HepG2 (cell line): ENCODE results near the gene UGT1A3. TPM values are rescaled to one million over a fixed set of nuclear protein-coding genes. Genes with fewer than 3 reads are reported as not detected.
A peak's percentile ranks its signal among the peaks of the same experiment; 100 is the strongest.

Experiments
- BCL3 ChIP-seq: sonication (generic); formaldehyde crosslinking; IDR thresholded peaks from 2 replicates; pipeline ENCODE4 v1.5.1; 2020; ENCODE audit warnings: mild to moderate bottlenecking, missing genetic modification reagents, moderate library complexity
- CENPT ChIP-seq: sonication (generic); formaldehyde crosslinking; IDR thresholded peaks from 2 replicates; pipeline ENCODE4 v1.8.0; 2022; ENCODE audit warnings: low read depth, mild to moderate bottlenecking, moderate library complexity, missing genetic modification reagents
- ESRRA ChIP-seq: sonication (generic); formaldehyde crosslinking; IDR thresholded peaks from 2 replicates; pipeline ENCODE4 v1.5.1; 2020; ENCODE audit warnings: mild to moderate bottlenecking, low read depth, missing genetic modification reagents
- IKZF5 ChIP-seq: IDR thresholded peaks from 2 replicates; pipeline ENCODE4 v1.6.1; 2018; ENCODE audit warnings: missing genetic modification reagents, mild to moderate bottlenecking, missing compliant biosample characterization
- KDM1A ChIP-seq: IDR thresholded peaks from 2 replicates; pipeline ENCODE4 v1.6.1; 2016; ENCODE audit warnings: missing compliant biosample characterization
- NAIF1 ChIP-seq: sonication (generic); formaldehyde crosslinking; IDR thresholded peaks from 2 replicates; pipeline ENCODE4 v1.5.0; 2020; ENCODE audit warnings: mild to moderate bottlenecking, missing genetic modification reagents, borderline replicate concordance
- REST ChIP-seq, 2 experiments: IDR thresholded peaks; 2 replicates each; pipeline ENCODE4 v1.6.1; 2011 to 2012; ENCODE audit warnings: low read length in 2 of 2, borderline replicate concordance in 1 of 2, low read depth in 1 of 2, mild to moderate bottlenecking in 1 of 2, moderate library complexity in 1 of 2
- ZBTB43 ChIP-seq: sonication (generic); formaldehyde crosslinking; conservative IDR thresholded peaks from 2 replicates; pipeline ENCODE4 v1.4.0; 2020; ENCODE audit warnings: missing genetic modification reagents
- ZFY ChIP-seq: sonication (generic); formaldehyde crosslinking; IDR thresholded peaks from 2 replicates; pipeline ENCODE4 v1.4.0; 2020; ENCODE audit warnings: missing genetic modification reagents
- ZMYM4 ChIP-seq: sonication (generic); formaldehyde crosslinking; IDR thresholded peaks from 2 replicates; pipeline ENCODE4 v1.8.1; 2023; ENCODE audit warnings: mild to moderate bottlenecking, missing genetic modification reagents
- ZNF549 ChIP-seq: sonication (generic); formaldehyde crosslinking; IDR thresholded peaks from 2 replicates; pipeline ENCODE4 v1.5.0; 2020; ENCODE audit warnings: missing genetic modification reagents
- ZNF569 ChIP-seq: sonication (generic); formaldehyde crosslinking; IDR thresholded peaks from 2 replicates; pipeline ENCODE4 v1.5.0; 2020; ENCODE audit warnings: mild to moderate bottlenecking, missing genetic modification reagents, moderate library complexity, borderline replicate concordance
- ZNF598 ChIP-seq: sonication (generic); formaldehyde crosslinking; IDR thresholded peaks from 2 replicates; pipeline ENCODE4 v1.5.1; 2020; ENCODE audit warnings: mild to moderate bottlenecking, missing genetic modification reagents, borderline replicate concordance
- ZNF646 ChIP-seq: sonication (generic); formaldehyde crosslinking; IDR thresholded peaks from 2 replicates; pipeline ENCODE4 v1.9.0; 2021; ENCODE audit warnings: mild to moderate bottlenecking, missing genetic modification reagents
- polyA plus RNA-seq, 8 experiments: library from polyadenylated mRNA; depleted of rRNA in 3 of 8; stranded (reverse) in 7 of 8; unstranded in 1 of 8; fragments of >200 nt; fragmentation: Illumina TruSeq in 4 of 8; extraction: Trizol in 4 of 8; gene quantifications; 2 replicates each; pipeline versions ENCODE4 v1.2.1 to v1.2.3, GENCODE V29; 2011 to 2016; ENCODE audit warnings: low read depth in 4 of 8, missing spikeins in 1 of 8, mixed read lengths in 1 of 8; ENCODE audit not compliant: insufficient read depth in 1 of 8
- total RNA-seq, 5 experiments: library from RNA; depleted of rRNA; stranded (reverse); fragments of >200 nt; fragmentation: Illumina TruSeq; extraction: Trizol; gene quantifications; 2 replicates each; pipeline ENCODE4 v1.2.3, GENCODE V29; 2016; ENCODE audit warnings: low read depth in 1 of 5

UGT1A3 gene
- total and polyA plus RNA-seq, 2 of the 13 experiments (the other 11 are each of a cell fraction or from before 2014, with no cell fraction given), result not detected

- no peak for TF ChIP-seq ZMYM4
- TF ChIP-seq ZNF646 (CRISPR knock-in tag), result no peak
- TF ChIP-seq ZFY, result peak; percentile 61
- no peak for TF ChIP-seq CENPT (CRISPR knock-in tag)
- TF ChIP-seq ZNF549, result no peak
- TF ChIP-seq KDM1A, result 0 out of 2 replicates have a peak, but pooled peaks have one; percentile 39
- TF ChIP-seq IKZF5, result no peak
- TF ChIP-seq ZNF598 (CRISPR knock-in tag), result no peak
- TF ChIP-seq ZNF569 (CRISPR knock-in tag), result no peak
- TF ChIP-seq BCL3 (CRISPR knock-in tag), result no peak
- TF ChIP-seq REST (IDR thresholded peaks at IDR 0.05; ENCODE audit: borderline replicate concordance in 1 of 2, low read depth in 1 of 2, low read length in 2 of 2), result no peak
- TF ChIP-seq NAIF1 (CRISPR knock-in tag), result no peak
- TF ChIP-seq ZBTB43 (CRISPR knock-in tag), result no peak
- no peak for TF ChIP-seq ESRRA (CRISPR knock-in tag)
These were observed 89.3 kb downstream of the UGT1A3 start (continued) for GRCh38 chr2:233817995-233818638.
